Upper lobe of right lung (tissue), 1 donor: ENCODE data around the gene MS4A14. TPM values are rescaled to one million over a fixed set of nuclear protein-coding genes. Genes with fewer than 3 reads are reported as not detected.
A peak's percentile ranks its signal among the peaks of the same experiment; 100 is the strongest.

Experiments used
- ATAC-seq: fragments of 200-7000 bp; cut with Tn5 transposase; one replicate; pipeline ENCODE4 v1.9.1; 2020; ENCODE audit warnings: mild to moderate bottlenecking, moderate library complexity
- DNase-seq: peaks from one replicate; pipeline ENCODE4 v3.0.0-alpha.2; 2020
- H3K27ac ChIP-seq: fragments of 200-600 bp; one replicate; pipeline ENCODE4 v1.8.0; 2022
- H3K27me3 ChIP-seq: fragments of 200-600 bp; one replicate; pipeline ENCODE4 v1.8.0; 2022; ENCODE audit warnings: mild to moderate bottlenecking
- H3K36me3 ChIP-seq: fragments of 200-600 bp; one replicate; pipeline ENCODE4 v1.8.0; 2022
- H3K4me1 ChIP-seq: fragments of 200-600 bp; one replicate; pipeline ENCODE4 v1.8.0; 2022
- H3K4me3 ChIP-seq: fragments of 200-600 bp; one replicate; pipeline ENCODE4 v1.8.0; 2022; ENCODE audit warnings: mild to moderate bottlenecking
- H3K9me3 ChIP-seq: fragments of 200-600 bp; one replicate; pipeline ENCODE4 v1.8.0; 2022
- intact Hi-C: fragments of 100-400 bp; cut with DNase I; formaldehyde crosslinking; loops from one replicate; pipeline ENCODE4 v1.11.0; 2022
- total RNA-seq: library from RNA; stranded (reverse); fragmentation: NEBNext Ultra II Directional; extraction: Animal tissue kit (Norgen Biotek cat#: 25700); gene quantifications from one replicate; pipeline ENCODE4 v1.2.1, GENCODE V29; 2021
- TF ChIP-seq, protein P1 (sequence below): fragments of 200-600 bp; IDR thresholded peaks from one replicate; pipeline ENCODE4 v1.8.0; 2022; ENCODE audit warnings: antibody characterized with exemption
- donor health status: DM: no; HTN: yes; CAD: no; lungs with severe emphysema.

Gene MS4A14
- total RNA-seq, 1 donor from 2014 or later = 10.3 TPM

DNA sequence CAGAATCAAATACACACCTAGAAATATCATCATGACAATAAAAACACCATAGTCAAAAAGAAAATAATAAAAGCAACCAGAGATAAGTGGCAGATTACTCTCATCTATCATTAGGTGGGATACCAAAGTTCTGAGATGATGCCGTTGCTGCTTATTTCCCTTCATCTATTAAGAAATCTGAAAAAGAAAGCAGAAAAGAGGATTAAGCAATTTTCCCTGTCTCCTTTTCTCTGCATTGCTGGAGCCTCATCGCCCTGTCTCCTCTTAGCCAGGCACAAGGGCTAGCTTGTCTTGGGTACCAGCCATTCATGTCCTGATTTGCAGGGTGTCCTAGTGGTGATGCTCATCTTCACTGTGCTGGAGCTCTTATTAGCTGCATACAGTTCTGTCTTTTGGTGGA is 3.9 kb upstream of the MS4A14 start:
- H3K4me1 ChIP-seq = no peaks in the 10 kb centered on the region
- no peak overlapping the region for H3K4me3 ChIP-seq
- TF ChIP-seq, protein P1, sequence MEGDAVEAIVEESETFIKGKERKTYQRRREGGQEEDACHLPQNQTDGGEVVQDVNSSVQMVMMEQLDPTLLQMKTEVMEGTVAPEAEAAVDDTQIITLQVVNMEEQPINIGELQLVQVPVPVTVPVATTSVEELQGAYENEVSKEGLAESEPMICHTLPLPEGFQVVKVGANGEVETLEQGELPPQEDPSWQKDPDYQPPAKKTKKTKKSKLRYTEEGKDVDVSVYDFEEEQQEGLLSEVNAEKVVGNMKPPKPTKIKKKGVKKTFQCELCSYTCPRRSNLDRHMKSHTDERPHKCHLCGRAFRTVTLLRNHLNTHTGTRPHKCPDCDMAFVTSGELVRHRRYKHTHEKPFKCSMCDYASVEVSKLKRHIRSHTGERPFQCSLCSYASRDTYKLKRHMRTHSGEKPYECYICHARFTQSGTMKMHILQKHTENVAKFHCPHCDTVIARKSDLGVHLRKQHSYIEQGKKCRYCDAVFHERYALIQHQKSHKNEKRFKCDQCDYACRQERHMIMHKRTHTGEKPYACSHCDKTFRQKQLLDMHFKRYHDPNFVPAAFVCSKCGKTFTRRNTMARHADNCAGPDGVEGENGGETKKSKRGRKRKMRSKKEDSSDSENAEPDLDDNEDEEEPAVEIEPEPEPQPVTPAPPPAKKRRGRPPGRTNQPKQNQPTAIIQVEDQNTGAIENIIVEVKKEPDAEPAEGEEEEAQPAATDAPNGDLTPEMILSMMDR = no peak
- no peak overlapping the region for H3K27ac ChIP-seq
- no peaks in the 10 kb centered on the region for H3K36me3 ChIP-seq
- no peaks in the 10 kb centered on the region for H3K9me3 ChIP-seq
- DNase-seq = no peak
- no peaks in the 10 kb centered on the region for H3K27me3 ChIP-seq
- ATAC-seq = no peak
- intact Hi-C loops = no loop called here

DNA sequence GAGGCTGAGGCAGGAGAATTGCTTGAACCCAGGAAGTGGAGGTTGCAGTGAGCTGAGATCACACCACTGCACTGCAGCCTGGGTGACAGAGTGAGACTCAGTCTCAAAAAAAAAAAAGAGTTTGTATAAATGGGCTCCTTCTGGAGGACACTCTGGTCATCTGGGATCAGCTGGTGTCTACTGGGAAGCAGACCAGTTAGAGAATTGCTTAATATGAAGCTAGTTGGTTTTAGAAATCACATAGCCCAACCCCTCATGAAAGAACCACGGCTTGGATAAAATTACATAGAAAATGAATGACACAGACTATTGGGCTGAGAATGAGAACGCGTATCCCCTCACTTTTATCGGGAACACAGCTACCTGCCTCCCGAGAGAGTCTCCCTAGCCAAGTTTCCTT is 3.2 kb upstream of the MS4A14 start:
- Histone ChIP-seq H3K27me3 (no peaks in the 10 kb centered on the region), H3K9me3 (no peaks in the 10 kb centered on the region), H3K4me3 (no peak overlapping the region), H3K4me1 (no peaks in the 10 kb centered on the region), H3K27ac (no peak overlapping the region), H3K36me3 (no peaks in the 10 kb centered on the region)
- TF ChIP-seq, protein P1 = no peak
- ATAC-seq (peak; percentile 24), DNase-seq (no peak)
- intact Hi-C loops = no loop called here

DNA sequence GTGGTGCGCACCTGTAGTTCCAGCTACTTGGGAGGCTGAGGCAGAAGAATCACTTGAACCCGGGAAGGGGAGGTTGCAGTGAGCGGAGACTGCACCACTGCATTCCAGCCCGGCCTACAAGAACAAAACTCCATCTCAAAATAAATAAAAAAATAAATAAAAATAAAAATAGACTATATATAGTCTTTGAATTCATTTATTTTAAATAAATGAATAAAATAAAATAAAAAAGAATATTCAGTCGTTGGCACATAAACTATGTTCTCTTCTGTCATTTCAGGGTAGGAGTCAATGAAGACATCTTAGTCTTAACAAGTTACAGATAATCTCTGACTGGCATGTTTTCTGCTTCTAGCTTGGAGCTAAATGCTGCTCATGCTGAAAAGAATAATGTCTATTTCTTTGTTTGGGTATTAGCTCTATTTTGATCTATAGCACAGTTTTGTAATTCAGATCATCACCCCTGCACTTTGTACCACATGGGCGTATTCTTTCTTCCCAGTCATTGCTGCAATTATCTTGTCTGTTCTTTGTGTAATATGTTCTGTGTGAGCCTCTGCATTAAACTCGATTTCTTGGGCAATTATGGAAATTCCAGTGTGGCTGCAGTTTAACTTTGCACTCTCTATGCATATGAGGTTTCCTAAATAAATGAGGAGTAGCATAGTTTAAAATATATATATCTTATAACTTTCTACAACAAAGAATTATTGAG is 1.4 kb upstream of the MS4A14 start:
- DNase-seq (no peak), ATAC-seq (peak; percentile 60)
- Histone ChIP-seq H3K27me3 (no peaks in the 10 kb centered on the region), H3K9me3 (no peaks in the 10 kb centered on the region), H3K4me3 (no peak overlapping the region), H3K27ac (no peak overlapping the region), H3K36me3 (no peaks in the 10 kb centered on the region), H3K4me1 (no peaks in the 10 kb centered on the region)
- intact Hi-C loops = no loop called here
- TF ChIP-seq, protein P1 = no peak

DNA sequence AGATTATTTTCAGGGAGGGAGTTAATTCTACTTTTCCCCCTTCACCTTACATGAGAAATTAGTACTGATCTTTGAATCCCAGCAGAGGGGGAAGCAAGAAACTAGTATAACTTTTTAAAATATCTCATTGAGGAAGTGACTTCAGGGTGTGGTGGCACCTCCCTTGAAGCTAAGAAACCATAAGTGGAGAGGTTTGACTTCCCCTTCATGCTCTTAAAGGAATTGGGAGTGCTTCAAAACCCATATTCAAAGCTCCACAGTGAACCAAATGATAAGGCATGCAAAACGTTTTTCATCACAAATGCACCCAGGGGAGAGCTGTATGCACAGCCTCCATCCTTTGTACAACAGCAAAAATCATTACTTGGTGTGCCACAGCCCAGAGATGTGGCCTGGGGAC is 540 bp downstream of the MS4A14 start:
- Histone ChIP-seq H3K4me3 (no peak overlapping the region), H3K36me3 (no peaks in the 10 kb centered on the region), H3K27me3 (no peaks in the 10 kb centered on the region), H3K4me1 (no peaks in the 10 kb centered on the region), H3K27ac (peak overlapping the region; percentile 38), H3K9me3 (no peaks in the 10 kb centered on the region)
- TF ChIP-seq, protein P1 = no peak
- intact Hi-C loops = no loop called here
- peak; percentile 74 for ATAC-seq
- no peak for DNase-seq

DNA sequence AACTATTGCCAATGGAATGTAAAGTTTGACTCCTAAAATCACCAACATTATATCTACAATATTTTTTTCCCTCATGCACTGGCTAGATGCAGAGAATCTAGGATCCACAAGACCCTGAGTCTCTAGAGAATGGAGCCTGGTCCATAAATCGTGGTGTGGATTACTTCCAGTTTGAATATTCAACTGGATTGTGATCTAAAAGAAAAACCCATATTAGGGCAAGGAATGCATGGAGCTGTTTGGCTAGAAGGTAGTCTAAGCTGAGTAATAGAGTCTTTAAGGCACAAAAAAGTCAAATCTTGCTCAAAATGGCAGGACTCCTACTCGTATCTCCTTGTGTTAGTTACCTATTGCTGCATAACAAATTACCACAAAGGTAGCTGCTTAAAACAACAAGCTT is 23.8 kb downstream of the MS4A14 start:
- H3K27me3 ChIP-seq = no peaks in the 10 kb centered on the region
- no peak for ATAC-seq
- TF ChIP-seq, protein P1 = no peak

DNA sequence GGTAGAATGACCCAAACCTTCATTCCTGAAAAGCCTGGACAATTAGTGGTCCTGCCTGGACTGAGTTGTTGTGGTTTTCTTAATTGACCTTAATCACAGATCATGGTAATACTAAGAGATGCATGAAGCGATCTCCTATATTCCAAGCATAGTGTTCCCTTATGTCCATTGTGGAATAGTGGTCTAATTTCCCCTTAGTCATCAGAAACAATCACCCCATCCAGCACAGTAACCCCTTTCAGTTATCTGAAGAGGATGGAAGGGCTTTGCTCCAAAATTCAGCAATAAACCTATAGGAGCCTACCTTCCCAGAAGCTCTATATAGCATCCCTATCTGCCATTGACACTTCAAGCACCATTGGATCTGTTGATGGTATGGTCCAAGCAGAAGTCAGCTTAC is 26.4 kb downstream of the MS4A14 start:
- TF ChIP-seq, protein P1 = no peak
- H3K36me3 ChIP-seq = no peaks in the 10 kb centered on the region
- DNase-seq (no peak), ATAC-seq (no peak)
- H3K4me3 ChIP-seq = no peak overlapping the region
- no peaks in the 10 kb centered on the region for H3K4me1 ChIP-seq
- no peaks in the 10 kb centered on the region for H3K27me3 ChIP-seq
- H3K27ac ChIP-seq = no peak overlapping the region
- H3K9me3 ChIP-seq = no peaks in the 10 kb centered on the region
- intact Hi-C loops = no loop called here

More for the DNA sequence above, 23.8 kb downstream of the MS4A14 start:
- Histone ChIP-seq H3K4me1 (no peaks in the 10 kb centered on the region), H3K27ac (no peak overlapping the region), H3K9me3 (no peaks in the 10 kb centered on the region), H3K36me3 (no peaks in the 10 kb centered on the region), H3K4me3 (no peak overlapping the region)
- intact Hi-C loops = no loop called here
- no peak for DNase-seq
